ENCODE results near the gene COPS9. TPM values are rescaled to one million over a fixed set of nuclear protein-coding genes. Genes with fewer than 3 reads are reported as not detected.

Gene COPS9
- total RNA-seq, 4 donors from 2014 or later = 179 to 254 (median 197) TPM

- H3K4me1 ChIP-seq = peaks cover 3 to 14% (median 13%) of the 10 kb centered on the region in 4 donors
- no peak overlapping the region for H3K27ac ChIP-seq (replicated peaks in 1 of 4)
- H3K36me3 ChIP-seq = no peaks in the 10 kb centered on the region
- 81% methylated on average over 11 of the region's 14 CpGs for WGBS
- intact Hi-C loops (cut with DNase I) = loop anchor here (10.0 kb wide), 1 partner anchor 1107 kb away; no protein-coding TSS in a partner anchor
- TF ChIP-seq CTCF (IDR thresholded peaks at IDR 0.05) = no peak
- TF ChIP-seq POLR2AphosphoS5 (IDR thresholded peaks at IDR 0.05) = no peak
- no peak for TF ChIP-seq POLR2A (IDR thresholded peaks at IDR 0.05; ENCODE audit: low read depth)
- TF ChIP-seq EP300 (IDR thresholded peaks at IDR 0.05) = no peak
- peaks cover 0 to 45% (median 0%) of the 10 kb centered on the region in 4 donors for H3K27me3 ChIP-seq
- no peak for DNase-seq (ENCODE audit: extremely low spot score)
- no peak overlapping the region for H3K4me3 ChIP-seq
- no peaks in the 10 kb centered on the region for H3K9me3 ChIP-seq
Observed at GRCh38 chr2:240141736-240142135, 5.6 kb upstream of the COPS9 start.

- DNase-seq (ENCODE audit: extremely low spot score) = no peak
- peaks cover 0 to 37% (median 0%) of the 10 kb centered on the region in 4 donors for H3K27me3 ChIP-seq
- intact Hi-C loops (cut with DNase I) = loop anchor here (10.0 kb wide), 1 partner anchor 1106 kb away; no protein-coding TSS in a partner anchor
- 82% methylated on average over 2 of the region's 11 CpGs for WGBS
- peaks cover 6 to 18% (median 16%) of the 10 kb centered on the region in 4 donors for H3K4me1 ChIP-seq
- no peaks in the 10 kb centered on the region for H3K36me3 ChIP-seq
- TF ChIP-seq POLR2A (IDR thresholded peaks at IDR 0.05; ENCODE audit: low read depth) (no peak), CTCF (IDR thresholded peaks at IDR 0.05) (no peak), POLR2AphosphoS5 (IDR thresholded peaks at IDR 0.05) (no peak), EP300 (IDR thresholded peaks at IDR 0.05) (no peak)
- no peak overlapping the region for H3K4me3 ChIP-seq
- no peak overlapping the region for H3K27ac ChIP-seq (replicated peaks in 1 of 4)
- no peaks in the 10 kb centered on the region for H3K9me3 ChIP-seq
Observed at GRCh38 chr2:240140920-240141319, 4.8 kb upstream of the COPS9 start.

- peaks cover 6 to 19% (median 18%) of the 10 kb centered on the region in 4 donors for H3K4me1 ChIP-seq
- 48% methylated on average over 5 of the region's 5 CpGs for WGBS
- intact Hi-C loops (cut with DNase I) = loop anchor here (10.0 kb wide), 1 partner anchor 1106 kb away; no protein-coding TSS in a partner anchor
- H3K4me3 ChIP-seq = no peak within 1 kb of the TSS
- no peak within 1 kb of the TSS for H3K27ac ChIP-seq (replicated peaks in 1 of 4)
- no peaks in the 10 kb centered on the region for H3K36me3 ChIP-seq
- no peak for DNase-seq (ENCODE audit: extremely low spot score)
- no peaks in the 10 kb centered on the region for H3K9me3 ChIP-seq
- TF ChIP-seq POLR2AphosphoS5 (IDR thresholded peaks at IDR 0.05) (no peak), CTCF (IDR thresholded peaks at IDR 0.05) (no peak), EP300 (IDR thresholded peaks at IDR 0.05) (no peak), POLR2A (IDR thresholded peaks at IDR 0.05; ENCODE audit: low read depth) (no peak)
- peaks cover 0 to 33% (median 0%) of the 10 kb centered on the region in 4 donors for H3K27me3 ChIP-seq
Observed at GRCh38 chr2:240140511-240140910, 4.4 kb upstream of the COPS9 start, which contains the start of gene OTOS. TSS of gene OTOS (minus strand) at chr2:240140658. CDS start at chr2:240140326, 332 bp downstream.

- Histone ChIP-seq H3K9me3 (no peaks in the 10 kb centered on the region), H3K4me3 (no peak overlapping the region), H3K36me3 (no peaks in the 10 kb centered on the region), H3K27ac (replicated peaks in 1 of 4) (no peak overlapping the region), H3K4me1 (peaks cover 13 to 26% (median 25%) of the 10 kb centered on the region in 4 donors), H3K27me3 (peaks cover 0 to 28% (median 0%) of the 10 kb centered on the region in 4 donors)
- intact Hi-C loops (cut with DNase I) = loop anchor here (10.0 kb wide), 1 partner anchor 1105 kb away; no protein-coding TSS in a partner anchor
- TF ChIP-seq POLR2AphosphoS5 (IDR thresholded peaks at IDR 0.05) (no peak), EP300 (IDR thresholded peaks at IDR 0.05) (no peak), POLR2A (IDR thresholded peaks at IDR 0.05; ENCODE audit: low read depth) (no peak), CTCF (IDR thresholded peaks at IDR 0.05) (no peak)
- DNase-seq (ENCODE audit: extremely low spot score) = no peak
- whole genome bisulfite sequencing = 65% methylated on average over 11 of the region's 14 CpGs
Observed at GRCh38 chr2:240139666-240140393, 3.7 kb upstream of the COPS9 start.

Data from esophagus muscularis mucosa (tissue), 4 donors.